ENCODE measurements around the gene CDC14B.

The CDC14B gene

GRCh38 chr9:96574931-96575351 lies 44.7 kb downstream of the CDC14B start:
- H3K4me3 ChIP-seq (ENCODE audit: low read length) = no peak overlapping the region
- no peak overlapping the region for H3K9ac ChIP-seq (ENCODE audit: low read depth, low read length)
- no peaks in the 10 kb centered on the region for H3K27me3 ChIP-seq (ENCODE audit: insufficient read depth, low read length)
- no peaks in the 10 kb centered on the region for H3K36me3 ChIP-seq (ENCODE audit: insufficient read depth, low read depth, low read length)
- no peaks in the 10 kb centered on the region for H3K9me3 ChIP-seq (ENCODE audit: insufficient read depth, low read depth, low read length)
- peaks cover 3% of the 10 kb centered on the region; the same call in 1 of the 2 replicates for H3K4me1 ChIP-seq (ENCODE audit: insufficient read depth, low read length)
- no peak overlapping the region for H3K27ac ChIP-seq (ENCODE audit: low read length)

- Histone ChIP-seq H3K27ac (ENCODE audit: low read length) (no peak overlapping the region), H3K9me3 (ENCODE audit: insufficient read depth, low read depth, low read length) (no peaks in the 10 kb centered on the region), H3K36me3 (ENCODE audit: insufficient read depth, low read depth, low read length) (no peaks in the 10 kb centered on the region), H3K27me3 (ENCODE audit: insufficient read depth, low read length) (no peaks in the 10 kb centered on the region), H3K4me1 (ENCODE audit: insufficient read depth, low read length) (peaks cover 3% of the 10 kb centered on the region; the same call in 1 of the 2 replicates), H3K9ac (ENCODE audit: low read depth, low read length) (no peak overlapping the region), H3K4me3 (ENCODE audit: low read length) (no peak overlapping the region)
These were observed 45.2 kb downstream of the CDC14B start for GRCh38 chr9:96574455-96574854.

- H3K9me3 ChIP-seq (ENCODE audit: insufficient read depth, low read depth, low read length) = no peaks in the 10 kb centered on the region
- peak overlapping the region; percentile 58; the same call in 1 of the 2 replicates for H3K9ac ChIP-seq (ENCODE audit: low read depth, low read length)
- H3K36me3 ChIP-seq (ENCODE audit: insufficient read depth, low read depth, low read length) = no peaks in the 10 kb centered on the region
- peaks cover 3% of the 10 kb centered on the region; the same call in 1 of the 2 replicates for H3K27me3 ChIP-seq (ENCODE audit: insufficient read depth, low read length)
- H3K4me1 ChIP-seq (ENCODE audit: insufficient read depth, low read length) = peaks cover 7% of the 10 kb centered on the region; the same call in 1 of the 2 replicates
- no peak overlapping the region for H3K27ac ChIP-seq (ENCODE audit: low read length)
- H3K4me3 ChIP-seq (ENCODE audit: low read length) = peak overlapping the region; percentile 70
These were observed 52.4 kb downstream of the CDC14B start for GRCh38 chr9:96567203-96567700.

GRCh38 chr9:96566498-96567202 lies 53.0 kb downstream of the CDC14B start:
- peaks cover 3% of the 10 kb centered on the region; the same call in 1 of the 2 replicates for H3K27me3 ChIP-seq (ENCODE audit: insufficient read depth, low read length)
- 0 out of 2 replicates have a peak, but pooled peaks cover 3% of the 10 kb centered on the region for H3K36me3 ChIP-seq (ENCODE audit: insufficient read depth, low read depth, low read length)
- H3K9ac ChIP-seq (ENCODE audit: low read depth, low read length) = peak overlapping the region; percentile 58; the same call in 1 of the 2 replicates
- no peak overlapping the region for H3K27ac ChIP-seq (ENCODE audit: low read length)
- peak overlapping the region; percentile 70 for H3K4me3 ChIP-seq (ENCODE audit: low read length)
- H3K9me3 ChIP-seq (ENCODE audit: insufficient read depth, low read depth, low read length) = no peaks in the 10 kb centered on the region
- peaks cover 7% of the 10 kb centered on the region; the same call in 1 of the 2 replicates for H3K4me1 ChIP-seq (ENCODE audit: insufficient read depth, low read length)

- H3K9ac ChIP-seq (ENCODE audit: low read depth, low read length) = no peak overlapping the region
These were observed 53.8 kb downstream of the CDC14B start for GRCh38 chr9:96565671-96566497.

GRCh38 chr9:96564217-96564616 lies 55.4 kb downstream of the CDC14B start:
- H3K27me3 ChIP-seq (ENCODE audit: insufficient read depth, low read length) = peaks cover 3% of the 10 kb centered on the region; the same call in 1 of the 2 replicates
- no peaks in the 10 kb centered on the region for H3K9me3 ChIP-seq (ENCODE audit: insufficient read depth, low read depth, low read length)
- peaks cover 9% of the 10 kb centered on the region; the same call in 1 of the 2 replicates for H3K4me1 ChIP-seq (ENCODE audit: insufficient read depth, low read length)
- H3K4me3 ChIP-seq (ENCODE audit: low read length) = no peak overlapping the region
- 0 out of 2 replicates have a peak, but pooled peaks cover 3% of the 10 kb centered on the region for H3K36me3 ChIP-seq (ENCODE audit: insufficient read depth, low read depth, low read length)
- H3K9ac ChIP-seq (ENCODE audit: low read depth, low read length) = no peak overlapping the region
- no peak overlapping the region for H3K27ac ChIP-seq (ENCODE audit: low read length)

More at GRCh38 chr9:96565671-96566497, 53.8 kb downstream of the CDC14B start:
- no peak overlapping the region for H3K27ac ChIP-seq (ENCODE audit: low read length)
- no peaks in the 10 kb centered on the region for H3K9me3 ChIP-seq (ENCODE audit: insufficient read depth, low read depth, low read length)
- H3K4me1 ChIP-seq (ENCODE audit: insufficient read depth, low read length) = peaks cover 7% of the 10 kb centered on the region; the same call in 1 of the 2 replicates
- peak overlapping the region; percentile 70 for H3K4me3 ChIP-seq (ENCODE audit: low read length)
- 0 out of 2 replicates have a peak, but pooled peaks cover 3% of the 10 kb centered on the region for H3K36me3 ChIP-seq (ENCODE audit: insufficient read depth, low read depth, low read length)
- peaks cover 3% of the 10 kb centered on the region; the same call in 1 of the 2 replicates for H3K27me3 ChIP-seq (ENCODE audit: insufficient read depth, low read length)

- 0 out of 2 replicates have a peak, but pooled peaks cover 3% of the 10 kb centered on the region for H3K36me3 ChIP-seq (ENCODE audit: insufficient read depth, low read depth, low read length)
- H3K9me3 ChIP-seq (ENCODE audit: insufficient read depth, low read depth, low read length) = no peaks in the 10 kb centered on the region
- H3K27ac ChIP-seq (ENCODE audit: low read length) = no peak overlapping the region
- H3K27me3 ChIP-seq (ENCODE audit: insufficient read depth, low read length) = no peaks in the 10 kb centered on the region
- H3K9ac ChIP-seq (ENCODE audit: low read depth, low read length) = no peak overlapping the region
- no peak overlapping the region for H3K4me3 ChIP-seq (ENCODE audit: low read length)
- peaks cover 12% of the 10 kb centered on the region; the same call in 1 of the 2 replicates for H3K4me1 ChIP-seq (ENCODE audit: insufficient read depth, low read length)
These were observed 60.2 kb downstream of the CDC14B start for GRCh38 chr9:96559339-96559943.

GRCh38 chr9:96557921-96558320 lies 61.7 kb downstream of the CDC14B start:
- Histone ChIP-seq H3K36me3 (ENCODE audit: insufficient read depth, low read depth, low read length) (0 out of 2 replicates have a peak, but pooled peaks cover 3% of the 10 kb centered on the region), H3K27me3 (ENCODE audit: insufficient read depth, low read length) (no peaks in the 10 kb centered on the region), H3K27ac (ENCODE audit: low read length) (no peak overlapping the region), H3K4me1 (ENCODE audit: insufficient read depth, low read length) (peaks cover 12% of the 10 kb centered on the region; the same call in 1 of the 2 replicates), H3K9ac (ENCODE audit: low read depth, low read length) (no peak overlapping the region), H3K4me3 (ENCODE audit: low read length) (no peak overlapping the region), H3K9me3 (ENCODE audit: insufficient read depth, low read depth, low read length) (no peaks in the 10 kb centered on the region)

GRCh38 chr9:96556701-96557461 lies 62.8 kb downstream of the CDC14B start:
- no peak overlapping the region for H3K9ac ChIP-seq (ENCODE audit: low read depth, low read length)
- no peaks in the 10 kb centered on the region for H3K27me3 ChIP-seq (ENCODE audit: insufficient read depth, low read length)
- H3K4me3 ChIP-seq (ENCODE audit: low read length) = no peak overlapping the region
- H3K9me3 ChIP-seq (ENCODE audit: insufficient read depth, low read depth, low read length) = no peaks in the 10 kb centered on the region
- no peak overlapping the region for H3K27ac ChIP-seq (ENCODE audit: low read length)
- 0 out of 2 replicates have a peak, but pooled peaks cover 3% of the 10 kb centered on the region for H3K36me3 ChIP-seq (ENCODE audit: insufficient read depth, low read depth, low read length)
- H3K4me1 ChIP-seq (ENCODE audit: insufficient read depth, low read length) = peaks cover 12% of the 10 kb centered on the region; the same call in 1 of the 2 replicates

- H3K9ac ChIP-seq (ENCODE audit: low read depth, low read length) = no peak overlapping the region
- H3K27me3 ChIP-seq (ENCODE audit: insufficient read depth, low read length) = no peaks in the 10 kb centered on the region
- 0 out of 2 replicates have a peak, but pooled peaks cover 7% of the 10 kb centered on the region for H3K36me3 ChIP-seq (ENCODE audit: insufficient read depth, low read depth, low read length)
- H3K4me1 ChIP-seq (ENCODE audit: insufficient read depth, low read length) = peaks cover 12% of the 10 kb centered on the region; the same call in 1 of the 2 replicates
- H3K27ac ChIP-seq (ENCODE audit: low read length) = no peak overlapping the region
- H3K9me3 ChIP-seq (ENCODE audit: insufficient read depth, low read depth, low read length) = no peaks in the 10 kb centered on the region
- H3K4me3 ChIP-seq (ENCODE audit: low read length) = no peak overlapping the region
These were observed 63.9 kb downstream of the CDC14B start for GRCh38 chr9:96555567-96556386.
